ENCODE measurements around the gene PLEKHG4. TPM values are rescaled to one million over a fixed set of nuclear protein-coding genes. Genes with fewer than 3 reads are reported as not detected.

The PLEKHG4 gene
- total RNA-seq, 6 experiments from 2014 or later = 0.09 to 0.53 (median 0.20) TPM

DNA sequence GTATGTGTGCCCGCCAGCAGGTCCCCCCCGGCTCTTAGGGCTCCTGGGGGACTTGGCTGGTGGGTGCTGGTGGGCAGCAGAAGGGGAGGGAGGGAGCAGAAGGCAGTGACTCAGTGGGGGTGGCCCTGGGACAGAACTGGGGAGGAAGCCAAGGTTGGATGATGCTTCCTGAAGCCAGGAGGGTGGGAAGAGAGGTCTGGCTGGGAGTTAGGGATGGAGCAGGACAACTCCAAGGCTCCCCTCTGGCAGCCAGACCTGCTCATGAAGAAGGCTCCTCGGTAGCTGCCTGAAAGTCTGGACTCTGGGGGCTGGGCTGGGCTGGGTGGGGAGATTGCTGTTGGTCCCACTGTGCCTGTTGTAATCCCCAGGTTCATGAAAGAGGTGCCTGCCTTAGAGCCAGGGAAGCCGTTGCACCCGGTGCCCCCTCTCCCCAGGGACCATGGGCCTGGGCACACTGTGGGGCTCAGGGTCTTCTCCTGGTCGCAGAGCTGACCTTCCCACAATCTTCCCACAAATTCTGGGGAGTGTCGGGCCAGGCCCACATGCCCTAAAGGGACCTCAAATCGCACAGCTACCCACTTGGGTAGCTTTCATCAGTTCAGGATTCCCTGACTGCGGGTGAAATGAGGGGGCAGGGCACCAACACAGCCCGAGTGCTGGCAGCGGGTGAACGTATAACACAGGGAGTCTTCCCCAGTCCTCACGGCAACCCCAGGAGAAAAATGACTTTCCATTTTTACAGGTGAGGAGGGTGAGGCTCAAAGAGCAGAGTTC lies 1.1 kb upstream of the PLEKHG4 start:
- no peak for DNase-seq
- ATAC-seq = no peak
- TF ChIP-seq, protein P1, sequence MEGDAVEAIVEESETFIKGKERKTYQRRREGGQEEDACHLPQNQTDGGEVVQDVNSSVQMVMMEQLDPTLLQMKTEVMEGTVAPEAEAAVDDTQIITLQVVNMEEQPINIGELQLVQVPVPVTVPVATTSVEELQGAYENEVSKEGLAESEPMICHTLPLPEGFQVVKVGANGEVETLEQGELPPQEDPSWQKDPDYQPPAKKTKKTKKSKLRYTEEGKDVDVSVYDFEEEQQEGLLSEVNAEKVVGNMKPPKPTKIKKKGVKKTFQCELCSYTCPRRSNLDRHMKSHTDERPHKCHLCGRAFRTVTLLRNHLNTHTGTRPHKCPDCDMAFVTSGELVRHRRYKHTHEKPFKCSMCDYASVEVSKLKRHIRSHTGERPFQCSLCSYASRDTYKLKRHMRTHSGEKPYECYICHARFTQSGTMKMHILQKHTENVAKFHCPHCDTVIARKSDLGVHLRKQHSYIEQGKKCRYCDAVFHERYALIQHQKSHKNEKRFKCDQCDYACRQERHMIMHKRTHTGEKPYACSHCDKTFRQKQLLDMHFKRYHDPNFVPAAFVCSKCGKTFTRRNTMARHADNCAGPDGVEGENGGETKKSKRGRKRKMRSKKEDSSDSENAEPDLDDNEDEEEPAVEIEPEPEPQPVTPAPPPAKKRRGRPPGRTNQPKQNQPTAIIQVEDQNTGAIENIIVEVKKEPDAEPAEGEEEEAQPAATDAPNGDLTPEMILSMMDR (IDR thresholded peaks at IDR 0.05) = no peak
- TF ChIP-seq POLR2A (IDR thresholded peaks at IDR 0.05) = no peak
- H3K27me3 ChIP-seq = no peaks in the 10 kb centered on the region
- intact Hi-C loops (cut with DNase I) = no loop called here
- no peaks in the 10 kb centered on the region for H3K9me3 ChIP-seq
- peak overlapping the region; percentile 31 to 41 (median 34) for H3K4me3 ChIP-seq
- H3K27ac ChIP-seq = no peak overlapping the region
- no peaks in the 10 kb centered on the region for H3K36me3 ChIP-seq
- 70% methylated on average over 4 of the region's 13 CpGs for WGBS (ENCODE audit: insufficient coverage, low coverage, low lambda C conversion rate, missing lambda C conversion rate)
- no peaks in the 10 kb centered on the region for H3K4me1 ChIP-seq

DNA sequence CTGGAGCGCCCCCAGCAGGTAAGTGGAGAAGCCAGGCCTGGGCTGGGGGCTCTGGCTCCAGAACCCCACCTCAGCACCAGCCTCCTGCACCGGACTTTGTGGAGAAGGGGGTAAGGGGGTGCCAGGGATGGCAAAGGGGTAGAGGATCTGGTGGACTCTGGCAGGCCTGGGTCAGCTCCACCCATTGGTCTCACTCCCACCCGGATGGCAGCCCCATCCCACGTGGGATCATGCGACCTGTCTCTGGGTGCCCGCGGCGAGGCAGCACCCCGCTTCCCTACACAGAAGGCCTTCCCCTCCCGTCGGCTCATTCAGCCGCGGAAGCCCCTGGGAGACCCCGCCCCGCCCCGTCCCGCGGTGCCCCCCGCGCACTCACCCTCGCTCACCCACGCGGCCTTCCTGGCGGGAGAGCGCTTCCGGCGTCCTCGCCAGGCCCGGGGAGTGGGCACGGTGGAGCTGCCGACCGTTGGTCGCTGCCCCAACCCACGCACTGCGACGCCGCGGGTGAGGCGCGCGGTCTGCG lies 498 bp upstream of the PLEKHG4 start:
- DNase-seq (no peak), ATAC-seq (peak in 2 of 4 donors; percentile 5 to 6)
- 7% methylated on average over 17 of the region's 42 CpGs for WGBS (ENCODE audit: insufficient coverage, low coverage, low lambda C conversion rate, missing lambda C conversion rate)
- Histone ChIP-seq H3K4me3 (peak overlapping the region; percentile 31 to 41 (median 34)), H3K9me3 (no peaks in the 10 kb centered on the region), H3K36me3 (no peaks in the 10 kb centered on the region), H3K27ac (no peak overlapping the region), H3K27me3 (no peaks in the 10 kb centered on the region), H3K4me1 (no peaks in the 10 kb centered on the region)
- intact Hi-C loops (cut with DNase I) = no loop called here
- TF ChIP-seq, protein P1 (IDR thresholded peaks at IDR 0.05) = no peak
- no peak for TF ChIP-seq POLR2A (IDR thresholded peaks at IDR 0.05)

DNA sequence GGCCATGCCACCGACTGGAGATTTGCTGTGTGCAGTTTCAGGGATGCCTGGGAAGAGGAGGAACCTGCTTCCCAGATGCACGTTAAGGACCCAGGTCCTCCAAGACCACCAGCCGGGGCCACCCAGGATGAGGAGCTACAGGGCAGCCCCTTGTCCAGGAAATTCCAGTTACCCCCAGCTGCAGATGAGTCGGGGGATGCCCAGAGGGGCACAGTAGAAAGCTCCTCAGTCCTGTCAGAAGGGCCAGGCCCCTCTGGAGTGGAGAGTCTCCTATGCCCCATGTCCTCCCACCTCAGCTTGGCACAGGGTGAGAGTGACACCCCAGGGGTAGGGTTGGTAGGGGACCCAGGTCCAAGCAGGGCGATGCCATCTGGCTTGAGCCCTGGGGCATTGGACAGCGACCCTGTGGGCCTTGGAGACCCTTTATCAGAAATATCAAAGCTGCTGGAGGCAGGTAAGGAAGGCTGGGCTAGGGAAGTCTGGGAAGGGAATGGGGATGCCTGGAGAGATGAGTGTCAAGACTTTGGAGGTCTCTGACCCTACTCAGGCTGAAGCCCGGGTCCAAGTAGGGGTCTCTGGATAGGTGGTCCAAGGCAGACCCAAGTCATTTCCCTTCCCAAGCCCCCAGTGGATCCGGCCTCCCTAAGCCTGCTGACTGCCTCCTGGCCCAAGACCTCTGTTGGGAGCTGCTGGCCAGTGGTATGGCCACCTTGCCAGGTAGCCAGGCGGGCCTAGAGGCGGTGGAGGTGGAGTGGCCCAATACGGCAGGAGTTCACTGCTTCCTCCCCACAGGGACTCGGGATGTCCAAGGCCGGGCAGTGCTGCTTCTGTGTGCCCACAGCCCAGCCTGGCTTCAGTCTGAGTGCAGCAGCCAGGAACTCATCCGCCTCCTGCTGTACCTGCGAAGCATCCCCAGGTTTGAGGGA lies 1.0 kb downstream of the PLEKHG4 start:
- H3K4me3 ChIP-seq = no peak overlapping the region
- TF ChIP-seq POLR2A (IDR thresholded peaks at IDR 0.05) = no peak
- no peaks in the 10 kb centered on the region for H3K36me3 ChIP-seq
- DNase-seq = no peak
- intact Hi-C loops (cut with DNase I) = no loop called here
- no peaks in the 10 kb centered on the region for H3K27me3 ChIP-seq
- H3K27ac ChIP-seq = no peak overlapping the region
- WGBS (ENCODE audit: insufficient coverage, low coverage, low lambda C conversion rate, missing lambda C conversion rate) = 59% methylated on average over 2 of the region's 15 CpGs
- no peaks in the 10 kb centered on the region for H3K9me3 ChIP-seq
- ATAC-seq = no peak
- no peaks in the 10 kb centered on the region for H3K4me1 ChIP-seq

DNA sequence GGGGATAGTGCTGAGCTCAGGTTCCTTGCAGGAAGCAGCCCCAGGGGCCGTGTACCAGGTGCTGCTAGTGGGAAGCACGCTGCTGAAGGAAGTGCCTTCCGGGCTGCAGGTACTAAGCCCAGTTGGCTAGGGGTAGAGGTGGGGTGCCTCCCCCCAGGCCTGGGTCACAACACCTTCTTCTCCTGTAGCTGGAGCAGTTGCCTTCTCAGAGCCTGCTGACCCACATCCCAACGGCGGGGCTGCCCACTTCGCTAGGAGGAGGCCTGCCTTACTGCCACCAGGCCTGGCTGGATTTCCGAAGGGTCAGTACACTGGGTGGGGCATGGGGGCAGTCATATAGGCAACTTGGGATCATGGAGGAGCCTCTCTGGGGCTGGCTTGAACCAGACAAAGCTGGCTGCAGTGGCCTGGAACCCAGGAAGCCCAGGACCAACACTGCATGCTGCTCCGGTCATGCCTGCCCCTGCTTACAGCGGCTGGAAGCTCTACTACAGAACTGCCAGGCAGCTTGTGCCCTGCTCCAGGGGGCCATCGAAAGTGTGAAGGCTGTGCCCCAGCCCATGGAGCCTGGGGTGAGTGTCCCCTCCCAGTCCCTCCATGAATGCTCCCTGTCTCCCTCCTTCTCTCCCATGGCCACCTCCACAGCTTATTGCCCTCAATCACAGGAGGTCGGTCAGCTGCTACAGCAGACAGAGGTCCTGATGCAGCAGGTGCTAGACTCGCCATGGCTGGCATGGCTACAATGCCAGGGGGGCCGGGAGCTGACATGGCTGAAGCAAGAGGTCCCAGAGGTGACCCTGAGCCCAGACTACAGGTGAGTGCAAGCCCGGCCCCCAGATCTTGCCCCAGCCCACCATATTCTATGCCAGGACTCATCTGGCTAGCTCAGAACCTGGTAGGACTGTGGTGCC lies 2.5 kb downstream of the PLEKHG4 start:
- DNase-seq (no peak), ATAC-seq (no peak)
- intact Hi-C loops (cut with DNase I) = no loop called here
- no peaks in the 10 kb centered on the region for H3K4me1 ChIP-seq
- H3K4me3 ChIP-seq = no peak overlapping the region
- WGBS (ENCODE audit: insufficient coverage, low coverage, low lambda C conversion rate, missing lambda C conversion rate) = no CpG with 5 or more reads among the region's 14 CpGs
- H3K27me3 ChIP-seq = no peaks in the 10 kb centered on the region
- H3K36me3 ChIP-seq = no peaks in the 10 kb centered on the region
- TF ChIP-seq, protein P1 (IDR thresholded peaks at IDR 0.05) = no peak
- no peak for TF ChIP-seq POLR2A (IDR thresholded peaks at IDR 0.05)
- no peak overlapping the region for H3K27ac ChIP-seq
- H3K9me3 ChIP-seq = no peaks in the 10 kb centered on the region

All from right lobe of liver (tissue), 6 donors.